Activated CD4-positive, alpha-beta T cell treated with anti-CD3 and anti-CD28 coated beads, Interleukin-2, amount 50 U/mL, for 48 hours (primary cell): ENCODE data around the gene CFD.
"Not testable (repeated sequence)": the region's sequence is repeated elsewhere in the genome, so short reads cannot be mapped to it uniquely, and the experiment has no call there.

Source experiments
- DNase-seq, 2 experiments: peaks; one replicate each; pipeline ENCODE4 v3.0.0-alpha.2; 2020

CFD gene

GRCh38 chr19:858868-859843 is at the start of gene CFD:
Gene CFD, plus strand, starts transcription at chr19:859664. Its CDS starts 26 bp downstream, at chr19:859690.
- no peak for DNase-seq

- no peak for DNase-seq
Observed at GRCh38 chr19:810077-810855, 49.2 kb upstream of the CFD start.

- DNase-seq: no peak
Observed at GRCh38 chr19:810883-811489, 48.5 kb upstream of the CFD start.

- DNase-seq: no peak
Observed at GRCh38 chr19:811506-812048, 47.9 kb upstream of the CFD start.

GRCh38 chr19:812049-812746 is 47.3 kb upstream of the CFD start:
- no peak for DNase-seq

- no peak for DNase-seq
Observed at GRCh38 chr19:812747-813218, 46.7 kb upstream of the CFD start.

GRCh38 chr19:813219-814151 is 46.0 kb upstream of the CFD start:
- DNase-seq: no peak

- no peak for DNase-seq
Observed at GRCh38 chr19:814152-815078, 45.0 kb upstream of the CFD start.

- no peak for DNase-seq
Observed at GRCh38 chr19:815079-815774, 44.2 kb upstream of the CFD start.

GRCh38 chr19:815775-816499 is 43.5 kb upstream of the CFD start:
- DNase-seq: no peak

GRCh38 chr19:816500-816857 is 43.0 kb upstream of the CFD start:
- no peak for DNase-seq

GRCh38 chr19:820212-820611 is 39.3 kb upstream of the CFD start:
- not testable (repeated sequence) for DNase-seq

- no peak for DNase-seq
Observed at GRCh38 chr19:821231-821824, 38.1 kb upstream of the CFD start.

GRCh38 chr19:821825-822503 is 37.5 kb upstream of the CFD start, which contains the start of gene PLPPR3:
Gene PLPPR3, minus strand, starts transcription at chr19:821955. Its CDS starts 396 bp downstream, at chr19:821559.
- no peak for DNase-seq

- DNase-seq: no peak
Observed at GRCh38 chr19:823565-824121, 35.8 kb upstream of the CFD start.

- no peak for DNase-seq
Observed at GRCh38 chr19:824885-825284, 34.6 kb upstream of the CFD start.
